PC-9 (cell line): Measurements from ENCODE around the gene ATE1.

Experiments used
- CTCF ChIP-seq: fragments of 200-600 bp; sonication (generic); conservative IDR thresholded peaks from 2 replicates; pipeline ENCODE4 v1.6.1; 2017; ENCODE audit warnings: mixed run types, antibody characterized with exemption, mild to moderate bottlenecking, moderate library complexity
- EZH2 ChIP-seq: fragments of 200-600 bp; sonication (generic); IDR thresholded peaks from 2 replicates; pipeline ENCODE4 v1.8.0; 2017; ENCODE audit warnings: antibody characterized with exemption, low read depth

GRCh38 chr10:121845044-121845784, 82.6 kb downstream of the ATE1 start:
- TF ChIP-seq EZH2 (no peak), CTCF (no peak)
